ENCODE results near the gene DROSHA. TPM values are rescaled to one million over a fixed set of nuclear protein-coding genes. Genes with fewer than 3 reads are reported as not detected.

The DROSHA gene
- total and polyA plus RNA-seq, 2 donors (not counting 3 experiments of a cell fraction or from before 2014, with no cell fraction given), result 49.1 to 96.4 TPM

- Histone ChIP-seq H2AFZ (ENCODE audit: low read depth, low read length) (no peak overlapping the region), H3K27ac (ENCODE audit: insufficient read depth, low read depth, low read length) (no peak overlapping the region), H4K20me1 (replicated peaks; ENCODE audit: control insufficient read depth, extremely low read depth, insufficient read depth, low read length) (no peaks in the 10 kb centered on the region), H3K4me1 (ENCODE audit: control insufficient read depth, extremely low read depth, insufficient read depth, low read length) (peaks cover 7% of the 10 kb centered on the region), H3K4me2 (ENCODE audit: insufficient read depth, low read length) (no peak overlapping the region), H3K9ac (replicated peaks; ENCODE audit: extremely low read depth, insufficient read depth, low read length) (no peak overlapping the region), H3K9me3 (replicated peaks; ENCODE audit: control insufficient read depth, insufficient read depth, low read length) (no peaks in the 10 kb centered on the region), H3K27me3 (ENCODE audit: control insufficient read depth in 2 of 2, insufficient read depth in 2 of 2, low read length in 2 of 2) (no peaks in the 10 kb centered on the region), H3K4me3 (replicated peaks in 1 of 3; ENCODE audit: insufficient read depth in 1 of 3, low read depth in 1 of 3, low read length in 3 of 3) (no peak overlapping the region), H3K79me2 (ENCODE audit: control insufficient read depth, insufficient read depth, low read length) (peaks cover 22% of the 10 kb centered on the region), H3K36me3 (ENCODE audit: control insufficient read depth in 2 of 2, extremely low read depth in 1 of 2, insufficient read depth in 2 of 2, low read length in 2 of 2) (peaks cover 17 to 18% of the 10 kb centered on the region in 2 experiments), H3K9me1 (replicated peaks; ENCODE audit: control insufficient read depth, extremely low read depth, insufficient read depth, low read length) (no peaks in the 10 kb centered on the region)
- CTCF ChIA-PET, result no interaction called here
- TF ChIP-seq FOS (IDR thresholded peaks at IDR 0.05; ENCODE audit: borderline replicate concordance, insufficient read depth, low read length), result no peak
- no peak for TF ChIP-seq MYC (IDR thresholded peaks at IDR 0.05; ENCODE audit: low read depth, low read length)
- TF ChIP-seq JUN (IDR thresholded peaks at IDR 0.05; ENCODE audit: borderline replicate concordance, insufficient read depth, insufficient read length, low read depth), result no peak
- no peak for TF ChIP-seq EZH2 (IDR thresholded peaks at IDR 0.05; ENCODE audit: borderline replicate concordance, low read depth, low read length, severe bottlenecking)
- TF ChIP-seq GATA2 (IDR thresholded peaks at IDR 0.05; ENCODE audit: insufficient read depth, insufficient read length, low read depth, low read length), result no peak
- TF ChIP-seq, protein P1, sequence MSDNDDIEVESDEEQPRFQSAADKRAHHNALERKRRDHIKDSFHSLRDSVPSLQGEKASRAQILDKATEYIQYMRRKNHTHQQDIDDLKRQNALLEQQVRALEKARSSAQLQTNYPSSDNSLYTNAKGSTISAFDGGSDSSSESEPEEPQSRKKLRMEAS (IDR thresholded peaks at IDR 0.05; ENCODE audit: insufficient read depth, insufficient read length), result no peak
- no peak for TF ChIP-seq POLR2AphosphoS5 (IDR thresholded peaks at IDR 0.05; ENCODE audit: insufficient read depth, low read depth, low read length)
- TF ChIP-seq POLR2A (IDR thresholded peaks at IDR 0.05; ENCODE audit: low read depth, low read length), result no peak
- TF ChIP-seq, protein P2, sequence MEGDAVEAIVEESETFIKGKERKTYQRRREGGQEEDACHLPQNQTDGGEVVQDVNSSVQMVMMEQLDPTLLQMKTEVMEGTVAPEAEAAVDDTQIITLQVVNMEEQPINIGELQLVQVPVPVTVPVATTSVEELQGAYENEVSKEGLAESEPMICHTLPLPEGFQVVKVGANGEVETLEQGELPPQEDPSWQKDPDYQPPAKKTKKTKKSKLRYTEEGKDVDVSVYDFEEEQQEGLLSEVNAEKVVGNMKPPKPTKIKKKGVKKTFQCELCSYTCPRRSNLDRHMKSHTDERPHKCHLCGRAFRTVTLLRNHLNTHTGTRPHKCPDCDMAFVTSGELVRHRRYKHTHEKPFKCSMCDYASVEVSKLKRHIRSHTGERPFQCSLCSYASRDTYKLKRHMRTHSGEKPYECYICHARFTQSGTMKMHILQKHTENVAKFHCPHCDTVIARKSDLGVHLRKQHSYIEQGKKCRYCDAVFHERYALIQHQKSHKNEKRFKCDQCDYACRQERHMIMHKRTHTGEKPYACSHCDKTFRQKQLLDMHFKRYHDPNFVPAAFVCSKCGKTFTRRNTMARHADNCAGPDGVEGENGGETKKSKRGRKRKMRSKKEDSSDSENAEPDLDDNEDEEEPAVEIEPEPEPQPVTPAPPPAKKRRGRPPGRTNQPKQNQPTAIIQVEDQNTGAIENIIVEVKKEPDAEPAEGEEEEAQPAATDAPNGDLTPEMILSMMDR (IDR thresholded peaks at IDR 0.05; ENCODE audit: extremely low read depth in 1 of 2, insufficient read depth in 1 of 2, low read depth in 1 of 2, low read length in 2 of 2), result no peak
- FAIRE-seq (no peak), DNase-seq (ENCODE audit: low read depth, low spot score) (no peak)
- intact Hi-C loops (cut with micrococcal nuclease) (no loop called here), dilution Hi-C loops (cut with MboI; ENCODE audit: extremely low pct_ligation_motif_present, low sequenced_read_pairs) (no loop called here)
- POLR2A ChIA-PET, result no interaction called here
- BruUV-seq (replicated peaks), result no TSS peak
Observed at GRCh38 chr5:31536873-31537272, 5.0 kb upstream of the DROSHA start.

All from endothelial cell of umbilical vein (primary cell).